ENCODE data around the gene RIPK3.
"Not testable (repeated sequence)": the region's sequence is repeated elsewhere in the genome, so short reads cannot be mapped to it uniquely, and the experiment has no call there.

Gene RIPK3

GRCh38 chr14:24377657-24378056 lies 37.9 kb upstream of the RIPK3 start:
- H3K9me3 Mint-ChIP-seq, result no peaks in the 10 kb centered on the region
- CTCF ChIA-PET, result interaction anchor here (1.5 kb wide), 1 partner anchor 27 kb away, joined by 3 read pairs; no protein-coding TSS in a partner anchor

DNA sequence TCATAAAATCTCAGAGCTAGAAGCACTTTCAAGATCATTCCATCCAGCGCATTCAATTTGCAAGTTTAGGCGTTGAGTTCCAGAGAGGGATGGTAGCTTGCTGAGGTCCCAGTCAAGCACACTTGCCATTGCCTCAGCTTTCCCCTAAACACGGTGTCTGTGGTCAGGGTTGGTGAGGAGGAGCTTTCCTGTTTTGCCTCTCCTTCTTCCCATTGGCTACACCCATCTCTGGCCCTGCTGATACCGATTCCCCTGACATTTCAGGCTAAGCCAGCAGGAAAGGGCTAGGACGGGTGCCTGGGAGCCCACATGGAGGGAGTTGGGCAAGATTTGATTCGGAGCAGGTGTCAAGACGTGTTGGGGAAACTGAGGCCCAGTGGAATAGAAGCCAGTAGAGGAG lies 37.3 kb upstream of the RIPK3 start:
- Mint-ChIP-seq H3K27ac (no peak overlapping the region), H3K27me3 (peaks cover 74% of the 10 kb centered on the region), H3K36me3 (no peaks in the 10 kb centered on the region), H3K4me3 (no peak overlapping the region), H3K4me1 (peaks cover 7% of the 10 kb centered on the region), H3K9me3 (no peaks in the 10 kb centered on the region)
- CTCF ChIA-PET, result interaction anchor here (1.0 kb wide), 1 partner anchor 54 kb away, joined by 4 read pairs; no protein-coding TSS in a partner anchor
- DNase-seq, result no peak

More at GRCh38 chr14:24377657-24378056, 37.9 kb upstream of the RIPK3 start:
- H3K27me3 Mint-ChIP-seq, result peaks cover 68% of the 10 kb centered on the region
- no peaks in the 10 kb centered on the region for H3K36me3 Mint-ChIP-seq
- H3K4me1 Mint-ChIP-seq, result peaks cover 7% of the 10 kb centered on the region
- H3K27ac Mint-ChIP-seq, result no peak overlapping the region
- H3K4me3 Mint-ChIP-seq, result no peak overlapping the region
- no peak for DNase-seq

- DNase-seq, result no peak
- Mint-ChIP-seq H3K36me3 (no peaks in the 10 kb centered on the region), H3K4me1 (peaks cover 7% of the 10 kb centered on the region), H3K27me3 (peaks cover 79% of the 10 kb centered on the region), H3K9me3 (no peaks in the 10 kb centered on the region), H3K4me3 (no peak overlapping the region), H3K27ac (no peak overlapping the region)
- CTCF ChIA-PET, result interaction anchor here (1.0 kb wide), 1 partner anchor 54 kb away, joined by 4 read pairs; no protein-coding TSS in a partner anchor
Measured at GRCh38 chr14:24376448-24377070, 36.8 kb upstream of the RIPK3 start.

DNA sequence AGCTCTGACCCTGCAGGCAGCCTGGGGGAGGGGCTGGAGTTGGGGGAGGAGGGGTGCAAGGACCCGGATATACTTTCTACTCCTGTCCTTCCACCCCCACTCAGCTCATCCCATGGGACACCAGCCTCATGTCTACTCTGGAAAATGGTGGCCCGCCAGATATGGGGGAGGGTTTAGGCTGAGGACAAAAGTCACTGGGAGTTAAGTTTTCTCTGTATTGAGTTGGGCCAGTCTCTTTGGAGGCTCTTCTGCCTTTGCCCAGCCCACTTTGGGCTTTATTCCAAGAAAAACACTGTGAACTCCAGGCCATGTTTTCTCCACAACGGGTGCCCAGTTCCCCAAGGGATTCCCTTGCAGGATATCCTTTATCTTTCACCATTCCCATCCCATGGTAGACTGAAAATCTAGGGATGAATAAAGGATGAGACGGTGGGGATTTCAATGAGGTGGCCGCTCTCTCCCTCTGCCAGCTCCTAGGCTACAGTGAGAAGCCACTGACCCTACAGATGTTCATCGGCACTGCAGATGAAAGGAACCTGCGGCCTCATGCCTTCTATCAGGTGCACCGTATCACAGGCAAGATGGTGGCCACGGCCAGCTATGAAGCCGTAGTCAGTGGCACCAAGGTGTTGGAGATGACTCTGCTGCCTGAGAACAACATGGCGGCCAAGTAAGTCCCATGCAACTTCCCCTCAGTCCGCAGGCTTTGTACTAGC lies 33.1 kb upstream of the RIPK3 start:
- H3K27me3 Mint-ChIP-seq, result peaks cover 96% of the 10 kb centered on the region
- no peaks in the 10 kb centered on the region for H3K9me3 Mint-ChIP-seq
- no peaks in the 10 kb centered on the region for H3K36me3 Mint-ChIP-seq
- no peak overlapping the region for H3K4me3 Mint-ChIP-seq
- no peak overlapping the region for H3K27ac Mint-ChIP-seq
- no peak for DNase-seq
- H3K4me1 Mint-ChIP-seq, result peaks cover 11% of the 10 kb centered on the region
- CTCF ChIA-PET, result interaction anchor here (1.5 to 1.9 kb wide), 2 partner anchors 10 to 39 kb away, joined by 4 to 5 read pairs; no protein-coding TSS in a partner anchor

DNA sequence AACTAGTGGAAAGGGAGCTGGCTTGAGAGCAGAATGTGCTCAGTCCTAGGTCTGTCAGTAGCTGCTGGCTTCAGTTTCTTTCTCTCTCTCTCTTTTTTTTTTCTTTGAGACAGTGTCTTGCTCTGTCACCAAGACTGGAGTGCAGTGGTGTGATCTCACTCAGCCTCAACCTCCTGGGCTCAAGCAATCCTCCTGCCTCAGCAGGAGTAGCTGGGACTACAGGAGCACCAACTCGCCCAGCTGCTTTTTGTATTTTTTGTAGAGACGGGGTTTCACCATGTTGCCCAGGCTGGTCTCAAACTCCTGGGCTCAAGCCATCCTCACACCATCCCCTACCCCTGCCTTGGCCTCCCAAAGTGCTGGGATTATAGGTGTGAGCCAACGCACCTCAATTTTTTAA lies 31.8 kb upstream of the RIPK3 start:
- peaks cover 97% of the 10 kb centered on the region for H3K27me3 Mint-ChIP-seq
- CTCF ChIA-PET, result interaction anchor here (1.9 kb wide), 1 partner anchor 11 kb away, joined by 4 read pairs; no protein-coding TSS in a partner anchor
- DNase-seq, H3K27ac Mint-ChIP-seq, H3K4me3 Mint-ChIP-seq, H3K9me3 Mint-ChIP-seq, H3K36me3 Mint-ChIP-seq: not testable (repeated sequence)
- H3K4me1 Mint-ChIP-seq, result peaks cover 16% of the 10 kb centered on the region

DNA sequence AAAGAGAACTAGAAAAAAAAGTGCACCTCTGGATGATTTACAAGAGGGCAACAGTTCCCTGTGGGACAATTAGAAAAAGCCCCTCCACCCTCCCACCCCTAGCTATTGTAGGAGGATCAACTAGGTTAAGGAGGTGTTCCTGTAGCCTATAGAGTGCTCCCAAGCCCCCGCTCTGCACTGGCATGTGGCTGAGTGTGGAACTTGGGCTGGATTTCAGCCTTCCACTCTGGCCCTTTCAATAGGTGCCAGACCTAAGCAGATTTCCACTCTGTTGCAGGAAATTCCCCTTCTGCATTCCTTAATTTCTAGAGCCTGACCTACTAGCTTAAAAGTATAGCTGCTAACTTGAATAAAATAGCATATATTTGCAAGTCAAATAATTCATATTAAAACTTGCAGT lies 31.0 kb upstream of the RIPK3 start:
- DNase-seq, result no peak
- no peaks in the 10 kb centered on the region for H3K9me3 Mint-ChIP-seq
- no peak overlapping the region for H3K27ac Mint-ChIP-seq
- CTCF ChIA-PET, result interaction anchor here (1.0 to 1.9 kb wide), 4 partner anchors 12 to 66 kb away, joined by 3 to 5 read pairs (median 4); partner anchors contain the start of gene ADCY4
- peaks cover 20% of the 10 kb centered on the region for H3K4me1 Mint-ChIP-seq
- no peak overlapping the region for H3K4me3 Mint-ChIP-seq
- peaks cover 2% of the 10 kb centered on the region for H3K36me3 Mint-ChIP-seq
- H3K27me3 Mint-ChIP-seq, result peaks cover 97% of the 10 kb centered on the region

- H3K27ac Mint-ChIP-seq, result no peak overlapping the region
- peaks cover 2% of the 10 kb centered on the region for H3K36me3 Mint-ChIP-seq
- CTCF ChIA-PET, result interaction anchor here (1.0 to 1.4 kb wide), 3 partner anchors 36 to 66 kb away, joined by 3 to 5 read pairs (median 3); partner anchors contain the start of gene ADCY4
- no peak for DNase-seq
- H3K9me3 Mint-ChIP-seq, result no peaks in the 10 kb centered on the region
- H3K4me1 Mint-ChIP-seq, result peaks cover 27% of the 10 kb centered on the region
- peaks cover 95% of the 10 kb centered on the region for H3K27me3 Mint-ChIP-seq
- H3K4me3 Mint-ChIP-seq, result no peak overlapping the region
Measured at GRCh38 chr14:24369907-24370687, 30.3 kb upstream of the RIPK3 start.

DNA sequence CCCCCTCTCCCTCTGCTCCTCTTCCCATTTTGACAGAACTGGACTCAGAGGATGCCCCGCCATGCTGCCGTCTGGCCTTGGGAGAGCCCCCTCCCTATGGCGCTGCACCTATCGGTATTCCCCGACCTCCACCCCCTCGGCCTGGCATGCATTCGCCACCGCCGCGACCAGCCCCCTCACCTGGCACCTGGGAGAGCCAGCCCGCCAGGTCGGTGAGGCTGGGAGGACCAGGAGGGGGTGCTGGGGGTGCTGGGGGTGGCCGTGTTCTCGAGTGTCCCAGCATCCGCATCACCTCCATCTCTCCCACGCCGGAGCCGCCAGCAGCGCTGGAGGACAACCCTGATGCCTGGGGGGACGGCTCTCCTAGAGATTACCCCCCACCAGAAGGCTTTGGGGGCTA lies 29.7 kb upstream of the RIPK3 start:
- no peaks in the 10 kb centered on the region for H3K9me3 Mint-ChIP-seq
- H3K36me3 Mint-ChIP-seq, result peaks cover 2% of the 10 kb centered on the region
- H3K27me3 Mint-ChIP-seq, result peaks cover 91% of the 10 kb centered on the region
- CTCF ChIA-PET, result interaction anchor here (1.4 kb wide), 1 partner anchor 62 kb away, joined by 5 read pairs; no protein-coding TSS in a partner anchor
- H3K4me3 Mint-ChIP-seq, result no peak overlapping the region
- DNase-seq, result no peak
- no peak overlapping the region for H3K27ac Mint-ChIP-seq
- H3K4me1 Mint-ChIP-seq, result peaks cover 30% of the 10 kb centered on the region

- CTCF ChIA-PET, result no interaction called here
- Mint-ChIP-seq H3K27ac (no peak overlapping the region), H3K4me1 (peaks cover 30% of the 10 kb centered on the region), H3K27me3 (peaks cover 86% of the 10 kb centered on the region), H3K36me3 (peaks cover 2% of the 10 kb centered on the region), H3K9me3 (no peaks in the 10 kb centered on the region), H3K4me3 (no peak overlapping the region)
- peak; percentile 33 for DNase-seq
Measured at GRCh38 chr14:24368562-24369252, 28.9 kb upstream of the RIPK3 start.

DNA sequence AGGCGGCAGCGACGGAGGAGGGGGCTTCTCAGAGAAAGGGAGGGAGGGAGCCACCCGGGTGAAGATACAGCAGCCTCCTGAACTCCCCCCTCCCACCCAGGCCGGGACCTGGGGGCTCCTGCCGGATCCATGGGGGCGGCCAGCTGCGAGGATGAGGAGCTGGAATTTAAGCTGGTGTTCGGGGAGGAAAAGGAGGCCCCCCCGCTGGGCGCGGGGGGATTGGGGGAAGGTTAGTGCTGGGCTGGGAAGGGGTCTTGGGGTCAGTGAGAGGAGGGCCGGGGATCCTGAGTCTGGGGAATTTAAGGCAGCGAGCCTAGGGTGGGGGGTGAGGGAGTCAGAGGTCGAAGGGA lies 28.4 kb upstream of the RIPK3 start:
- Mint-ChIP-seq H3K4me3 (no peak overlapping the region), H3K9me3 (no peaks in the 10 kb centered on the region), H3K27me3 (peaks cover 86% of the 10 kb centered on the region), H3K36me3 (peaks cover 2% of the 10 kb centered on the region), H3K4me1 (peaks cover 30% of the 10 kb centered on the region), H3K27ac (no peak overlapping the region)
- no peak for DNase-seq
- CTCF ChIA-PET, result no interaction called here

DNA sequence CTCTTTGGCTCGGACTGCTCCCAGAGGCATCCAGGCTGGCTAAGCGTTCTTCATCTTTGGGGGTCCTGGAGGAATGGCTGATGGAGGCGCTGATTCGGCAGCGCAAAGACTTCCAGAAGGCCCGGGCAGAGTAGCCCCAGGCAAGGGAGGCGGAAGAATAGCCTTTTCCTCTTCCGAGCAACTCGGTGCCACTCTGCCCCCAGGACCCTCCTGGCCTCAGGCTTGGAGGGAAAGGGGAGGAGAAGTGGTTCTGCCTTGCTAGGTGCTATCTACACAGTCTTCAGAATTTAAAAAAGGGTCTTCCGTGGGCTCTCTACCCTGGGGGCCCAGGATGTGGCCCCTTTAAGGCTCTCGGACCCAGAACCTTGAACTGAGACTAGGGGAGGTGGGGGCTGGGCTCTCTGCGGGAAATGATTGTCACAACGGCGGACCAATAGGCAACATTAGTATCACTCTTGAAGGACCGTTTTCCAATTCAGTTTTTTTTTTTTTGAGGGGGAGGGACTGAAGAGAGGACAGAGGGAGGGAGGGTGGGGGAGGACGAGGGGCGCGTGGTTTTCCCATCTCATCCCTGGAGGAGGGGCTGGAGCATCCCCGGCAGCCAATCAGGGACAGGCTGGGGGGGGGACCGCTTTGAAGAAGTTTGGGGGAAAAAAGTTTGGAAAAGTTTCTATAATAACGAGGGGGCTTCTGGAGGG lies 27.9 kb upstream of the RIPK3 start, which contains the start of gene NFATC4:
NFATC4 (plus strand) TSS at position 671 of the 698 bp plus-strand sequence. CDS start 157 bp downstream, outside the sequence.
- Mint-ChIP-seq H3K27ac (no peak within 1 kb of the TSS), H3K4me3 (peak within 1 kb of the TSS; percentile 35), H3K4me1 (peaks cover 30% of the 10 kb centered on the region), H3K36me3 (peaks cover 2% of the 10 kb centered on the region), H3K27me3 (peaks cover 86% of the 10 kb centered on the region), H3K9me3 (no peaks in the 10 kb centered on the region)
- CTCF ChIA-PET, result no interaction called here
- DNase-seq, result no peak

DNA sequence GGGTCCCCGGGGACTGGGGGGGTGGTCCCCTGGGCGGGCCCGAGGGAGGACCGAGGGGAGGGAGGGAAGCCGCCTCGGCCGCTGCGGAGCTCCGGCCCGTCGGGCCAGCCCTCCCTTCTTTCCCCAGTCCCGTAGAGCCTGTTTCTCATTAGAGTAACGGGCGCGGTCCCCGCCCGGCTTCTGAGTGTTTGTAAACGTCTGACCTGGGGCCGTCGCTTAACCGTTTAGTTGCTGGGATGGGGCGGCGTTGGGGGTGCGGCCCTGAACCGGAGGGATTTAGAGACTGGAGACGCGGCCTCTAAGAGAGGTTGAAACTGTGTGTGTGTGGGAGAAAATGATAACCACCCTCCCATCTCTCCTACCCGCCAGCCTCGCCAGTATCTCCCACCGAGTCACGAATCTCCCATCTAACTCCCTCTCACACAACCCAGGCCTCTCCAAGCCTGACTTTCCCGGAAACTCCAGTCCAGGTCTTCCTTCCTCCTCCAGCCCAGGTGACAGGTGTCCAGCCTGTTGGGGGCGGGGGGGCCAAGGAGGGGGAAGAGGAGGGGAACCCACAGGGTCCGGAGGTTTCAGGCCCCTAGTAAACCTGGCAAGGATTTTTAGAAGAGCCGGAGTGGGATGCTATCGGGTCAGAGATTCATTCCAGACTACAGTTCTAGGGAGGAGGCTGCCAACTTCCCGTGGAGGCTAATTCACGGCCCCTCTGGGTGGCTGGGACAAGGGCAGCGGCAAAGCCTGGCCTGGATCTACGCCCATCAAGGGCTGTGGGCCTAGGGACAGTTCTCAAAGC lies 27.1 kb upstream of the RIPK3 start:
- H3K9me3 Mint-ChIP-seq, result no peaks in the 10 kb centered on the region
- H3K36me3 Mint-ChIP-seq, result peaks cover 2% of the 10 kb centered on the region
- H3K4me3 Mint-ChIP-seq, result peak overlapping the region; percentile 35
- peaks cover 30% of the 10 kb centered on the region for H3K4me1 Mint-ChIP-seq
- H3K27ac Mint-ChIP-seq, result no peak overlapping the region
- peaks cover 85% of the 10 kb centered on the region for H3K27me3 Mint-ChIP-seq
- DNase-seq, result peak; percentile 27
- CTCF ChIA-PET, result interaction anchor here (1.5 to 2.3 kb wide), 3 partner anchors 53 to 70 kb away, joined by 4 to 38 read pairs (median 15); partner anchors contain the start of gene KHNYN

All from activated naive CD4-positive, alpha-beta T cell treated with anti-CD3 and anti-CD28 coated beads, Interleukin-2, amount 10 ng/mL, durations not matched to agents 7 days and 5 days (primary cell).